CD4-positive, alpha-beta memory T cell (primary cell): ENCODE measurements around the gene TGFB2. TPM values are rescaled to one million over a fixed set of nuclear protein-coding genes. Genes with fewer than 3 reads are reported as not detected.
A peak's percentile ranks its signal among the peaks of the same experiment; 100 is the strongest.

Experiments used
- CTCF ChIA-PET: fragments of 350-600 bp; sonication (Branson Sonifier 250); formaldehyde crosslinking; loops from one replicate; lab custom pipeline; 2021; ENCODE audit warnings: inconsistent platforms; ENCODE audit not compliant: partially characterized antibody; lab: Charles Lee
- POLR2A ChIA-PET: fragments of 350-600 bp; sonication (Branson Sonifier 250); formaldehyde crosslinking; loops from one replicate; lab custom pipeline; 2021; ENCODE audit not compliant: partially characterized antibody; lab: Charles Lee
- DNase-seq, 5 donors: peaks; one replicate each; pipeline versions ENCODE4 v3.0.0 to v3.0.0-alpha.2; 2020 to 2022; ENCODE audit warnings: mixed read lengths in 1 of 5
- H3K27ac ChIP-seq: one replicate; pipeline ENCODE4 v1.7.0; 2013; ENCODE audit warnings: low read depth, low read length
- H3K27me3 ChIP-seq: 2 replicates; pipeline ENCODE4 v1.7.0; 2013; ENCODE audit warnings: mild to moderate bottlenecking, low read length, moderate library complexity; ENCODE audit not compliant: insufficient read depth
- H3K36me3 ChIP-seq: 2 replicates; pipeline ENCODE4 v1.7.0; 2013; ENCODE audit warnings: mild to moderate bottlenecking, low read length, moderate library complexity; ENCODE audit not compliant: insufficient read depth
- H3K4me1 ChIP-seq: 2 replicates; pipeline ENCODE4 v1.7.0; 2013; ENCODE audit warnings: mild to moderate bottlenecking, low read length, moderate library complexity; ENCODE audit not compliant: insufficient read depth
- H3K4me3 ChIP-seq, 2 donors: one replicate each; pipeline ENCODE4 v1.7.0; 2013; ENCODE audit warnings: low read length in 2 of 2, mild to moderate bottlenecking in 1 of 2
- H3K9me3 ChIP-seq, 2 donors: one replicate each; pipeline ENCODE4 v1.7.0; 2013; ENCODE audit warnings: low read length in 2 of 2, control low read depth in 1 of 2; ENCODE audit not compliant: control insufficient read depth in 1 of 2
- H3K27ac Mint-ChIP-seq, 7 donors: one replicate each; pipeline ENCODE4 v1.8.0; 2020 to 2021; ENCODE audit warnings: mixed read lengths in 7 of 7, mild to moderate bottlenecking in 6 of 7, inconsistent platforms in 3 of 7, moderate library complexity in 3 of 7
- H3K27me3 Mint-ChIP-seq, 2 donors: one replicate each; pipeline ENCODE4 v1.8.0; 2020 to 2021; ENCODE audit warnings: mixed read lengths in 2 of 2
- H3K36me3 Mint-ChIP-seq, 2 donors: one replicate each; pipeline ENCODE4 v1.8.0; 2020 to 2021; ENCODE audit warnings: mixed read lengths in 2 of 2, inconsistent platforms in 1 of 2, mild to moderate bottlenecking in 1 of 2
- H3K4me1 Mint-ChIP-seq, 4 donors: one replicate each; pipeline ENCODE4 v1.8.0; 2020 to 2021; ENCODE audit warnings: mixed read lengths in 4 of 4, mild to moderate bottlenecking in 1 of 4
- H3K4me3 Mint-ChIP-seq, 8 donors: one replicate each; pipeline ENCODE4 v1.8.0; 2020 to 2021; ENCODE audit warnings: mixed read lengths in 8 of 8, mild to moderate bottlenecking in 7 of 8, moderate library complexity in 6 of 8, inconsistent platforms in 3 of 8
- H3K9me3 Mint-ChIP-seq, 8 donors: one replicate each; pipeline ENCODE4 v1.8.0; 2020 to 2021; ENCODE audit warnings: mixed read lengths in 8 of 8, mild to moderate bottlenecking in 5 of 8, inconsistent platforms in 3 of 8, moderate library complexity in 1 of 8
- intact Hi-C: fragments of 100-400 bp; cut with micrococcal nuclease; formaldehyde crosslinking; loops from one replicate; pipeline ENCODE4 v1.15.1; 2023
- polyA plus RNA-seq, 2 donors: library from polyadenylated mRNA; unstranded; fragments of 300-500 nt; fragmentation: Illumina TruSeq; gene quantifications; one replicate each; pipeline ENCODE4 v1.2.3, GENCODE V29; 2021
- total RNA-seq, 2 experiments: library from RNA; stranded (reverse); gene quantifications; one replicate each; pipeline ENCODE4 v1.2.3, GENCODE V29; 2021

Gene TGFB2
- total and polyA plus RNA-seq, 4 experiments from 2014 or later: not detected

DNA sequence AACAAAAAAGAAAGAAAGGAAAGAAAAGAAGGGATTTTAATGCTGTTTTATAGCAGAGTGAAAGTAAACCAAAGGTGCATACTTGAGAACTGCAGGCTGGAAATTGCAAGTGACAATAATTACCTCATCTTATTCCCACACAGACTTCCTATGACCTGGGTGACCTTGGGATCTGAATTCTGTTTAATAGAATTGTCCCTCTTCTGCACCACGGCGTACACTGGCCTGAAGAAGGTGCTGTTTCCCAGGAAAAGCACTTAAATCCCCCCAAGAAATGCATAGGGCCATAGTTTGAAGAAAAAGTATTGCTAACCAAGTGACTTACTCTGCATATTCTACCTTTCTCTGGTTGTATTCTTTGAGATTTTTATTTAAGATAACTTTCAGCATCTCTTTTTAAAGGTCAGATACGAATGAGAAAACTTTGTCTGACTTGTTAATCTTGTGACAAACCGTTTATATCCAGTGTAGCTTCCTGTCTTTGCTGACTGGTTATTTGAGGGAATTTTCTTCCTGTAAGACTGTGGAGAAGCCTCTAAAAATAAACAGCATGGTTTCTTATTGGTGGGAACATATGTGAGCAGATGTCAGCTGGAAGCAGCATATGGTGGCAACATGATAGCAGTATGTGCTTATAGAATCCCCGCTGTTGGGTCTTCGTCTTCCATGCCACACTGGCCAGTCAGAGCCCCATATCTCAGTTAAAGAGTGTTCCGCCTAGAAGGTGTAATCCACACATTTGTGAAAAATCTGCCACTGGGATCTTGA, 16.3 kb downstream of the TGFB2 start:
- Histone ChIP-seq H3K4me3 (no peak overlapping the region), H3K27ac (no peak overlapping the region), H3K4me1 (no peaks in the 10 kb centered on the region), H3K27me3 (no peaks in the 10 kb centered on the region), H3K9me3 (no peaks in the 10 kb centered on the region), H3K36me3 (no peaks in the 10 kb centered on the region)
- no peaks in the 10 kb centered on the region for H3K9me3 Mint-ChIP-seq
- CTCF ChIA-PET: no interaction called here
- no peak overlapping the region for H3K27ac Mint-ChIP-seq
- intact Hi-C loops: no loop called here
- no peak overlapping the region for H3K4me3 Mint-ChIP-seq
- peaks cover 0 to 1% of the 10 kb centered on the region in 2 donors for H3K27me3 Mint-ChIP-seq
- POLR2A ChIA-PET: no interaction called here
- DNase-seq: no peak
- no peaks in the 10 kb centered on the region for H3K36me3 Mint-ChIP-seq
- no peaks in the 10 kb centered on the region for H3K4me1 Mint-ChIP-seq

DNA sequence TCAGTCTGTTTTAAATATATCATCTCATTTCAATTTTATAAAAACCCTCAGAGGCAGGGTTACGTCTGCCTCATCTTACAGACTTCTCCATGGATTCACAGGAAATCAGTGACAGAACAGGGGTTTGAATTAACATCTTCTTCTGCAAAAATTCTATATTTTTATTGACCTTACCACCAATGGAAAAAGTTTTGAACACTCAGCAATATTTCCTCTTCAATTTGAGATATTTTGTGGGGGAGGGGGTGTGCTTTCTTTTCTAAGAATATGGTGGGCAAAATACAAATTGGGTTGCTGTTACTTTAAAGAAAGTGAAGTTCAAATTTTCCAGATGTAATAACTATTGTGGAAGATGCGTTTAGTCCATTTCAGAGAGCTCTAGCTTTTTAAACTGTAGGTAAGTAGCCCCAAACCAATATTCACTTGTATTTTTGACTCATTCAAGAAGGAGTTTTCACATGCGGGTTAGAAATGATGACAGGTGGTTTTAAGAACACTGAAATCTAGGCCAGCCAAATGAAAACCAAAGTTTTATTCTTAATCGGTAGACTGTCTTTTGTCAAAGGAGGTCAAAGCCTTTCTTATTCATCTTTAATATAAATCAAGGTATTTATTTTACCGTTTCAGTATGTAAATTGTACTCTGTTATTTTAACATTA, 17.4 kb downstream of the TGFB2 start:
- CTCF ChIA-PET: no interaction called here
- Histone ChIP-seq H3K27me3 (no peaks in the 10 kb centered on the region), H3K9me3 (no peaks in the 10 kb centered on the region), H3K4me3 (no peak overlapping the region), H3K4me1 (no peaks in the 10 kb centered on the region), H3K27ac (no peak overlapping the region), H3K36me3 (no peaks in the 10 kb centered on the region)
- Mint-ChIP-seq H3K27ac (no peak overlapping the region), H3K27me3 (peaks cover 0 to 1% of the 10 kb centered on the region in 2 donors), H3K4me3 (no peak overlapping the region), H3K9me3 (no peaks in the 10 kb centered on the region), H3K4me1 (no peaks in the 10 kb centered on the region), H3K36me3 (no peaks in the 10 kb centered on the region)
- POLR2A ChIA-PET: no interaction called here
- intact Hi-C loops: no loop called here
- no peak for DNase-seq

DNA sequence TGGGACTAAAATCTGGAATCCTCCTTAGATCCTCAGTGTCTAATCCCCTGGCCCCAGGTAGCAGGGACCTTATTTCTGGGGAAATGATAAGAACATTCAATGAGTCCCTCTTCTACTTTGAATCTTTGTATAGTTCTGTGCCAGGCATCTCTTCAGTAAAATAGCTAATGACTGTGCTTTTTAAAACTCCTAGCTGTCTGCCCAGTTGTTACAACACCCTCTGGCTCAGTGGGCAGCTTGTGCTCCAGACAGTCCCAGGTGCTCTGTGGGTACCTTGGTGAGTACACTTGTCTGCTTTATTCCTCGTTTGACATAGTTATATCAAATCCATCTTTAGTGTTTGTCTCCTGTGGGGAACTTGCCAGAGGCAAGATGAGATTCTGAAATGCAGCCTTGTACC, 18.0 kb downstream of the TGFB2 start:
- Mint-ChIP-seq H3K4me1 (no peaks in the 10 kb centered on the region), H3K36me3 (no peaks in the 10 kb centered on the region), H3K27me3 (peaks cover 0 to 1% of the 10 kb centered on the region in 2 donors), H3K9me3 (no peaks in the 10 kb centered on the region), H3K27ac (peak overlapping the region in 1 of 7 donors; percentile 31), H3K4me3 (no peak overlapping the region)
- no peaks in the 10 kb centered on the region for H3K9me3 ChIP-seq
- DNase-seq: no peak
- no peaks in the 10 kb centered on the region for H3K27me3 ChIP-seq
- no peak overlapping the region for H3K27ac ChIP-seq
- no peaks in the 10 kb centered on the region for H3K4me1 ChIP-seq
- intact Hi-C loops: no loop called here
- no peak overlapping the region for H3K4me3 ChIP-seq
- CTCF ChIA-PET: interaction anchor here (1.4 kb wide), 1 partner anchor 34 kb away, joined by 3 read pairs; no protein-coding TSS in a partner anchor
- H3K36me3 ChIP-seq: no peaks in the 10 kb centered on the region
- POLR2A ChIA-PET: no interaction called here

DNA sequence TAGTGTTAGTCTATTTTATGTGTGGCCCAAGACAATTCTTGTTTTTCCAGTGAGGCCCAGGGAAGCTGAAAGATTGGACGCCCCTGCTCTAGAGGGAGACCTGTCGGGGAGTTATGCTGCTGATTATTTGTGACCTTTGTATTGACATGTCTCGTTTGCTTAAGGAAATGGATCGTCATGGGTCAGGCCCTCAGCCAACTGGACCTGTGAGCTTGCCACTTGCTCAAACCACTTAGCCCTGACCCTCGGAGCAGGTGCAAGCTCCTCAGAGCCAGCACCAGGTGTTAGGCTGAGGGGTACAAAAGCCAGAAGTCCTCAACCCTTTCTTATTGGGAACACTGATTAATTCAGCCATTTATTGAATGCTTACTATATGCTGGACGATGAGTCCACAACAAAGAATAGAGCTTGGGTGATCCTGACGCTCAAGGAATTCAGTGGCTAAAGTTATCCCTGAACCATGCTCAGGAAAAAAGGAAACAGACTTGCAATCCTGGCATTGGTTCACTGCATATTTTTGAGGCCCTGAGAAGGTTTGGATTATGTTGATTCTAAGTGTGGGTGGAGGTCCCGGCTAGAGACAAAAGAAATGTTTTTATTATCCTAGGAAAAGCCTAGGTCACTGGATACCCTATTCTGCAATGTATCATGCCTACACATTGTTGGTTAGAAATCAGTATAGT, 19.0 kb downstream of the TGFB2 start:
- peaks cover 0 to 1% of the 10 kb centered on the region in 2 donors for H3K27me3 Mint-ChIP-seq
- Histone ChIP-seq H3K9me3 (no peaks in the 10 kb centered on the region), H3K27ac (no peak overlapping the region), H3K36me3 (no peaks in the 10 kb centered on the region), H3K27me3 (no peaks in the 10 kb centered on the region), H3K4me3 (no peak overlapping the region), H3K4me1 (no peaks in the 10 kb centered on the region)
- no peaks in the 10 kb centered on the region for H3K36me3 Mint-ChIP-seq
- no peaks in the 10 kb centered on the region for H3K9me3 Mint-ChIP-seq
- no peaks in the 10 kb centered on the region for H3K4me1 Mint-ChIP-seq
- no peak overlapping the region for H3K4me3 Mint-ChIP-seq
- ChIA-PET POLR2A (no interaction called here), CTCF (interaction anchor here (1.4 kb wide), 1 partner anchor 35 kb away, joined by 3 read pairs; no protein-coding TSS in a partner anchor)
- intact Hi-C loops: no loop called here
- DNase-seq: no peak
- H3K27ac Mint-ChIP-seq: no peak overlapping the region

DNA sequence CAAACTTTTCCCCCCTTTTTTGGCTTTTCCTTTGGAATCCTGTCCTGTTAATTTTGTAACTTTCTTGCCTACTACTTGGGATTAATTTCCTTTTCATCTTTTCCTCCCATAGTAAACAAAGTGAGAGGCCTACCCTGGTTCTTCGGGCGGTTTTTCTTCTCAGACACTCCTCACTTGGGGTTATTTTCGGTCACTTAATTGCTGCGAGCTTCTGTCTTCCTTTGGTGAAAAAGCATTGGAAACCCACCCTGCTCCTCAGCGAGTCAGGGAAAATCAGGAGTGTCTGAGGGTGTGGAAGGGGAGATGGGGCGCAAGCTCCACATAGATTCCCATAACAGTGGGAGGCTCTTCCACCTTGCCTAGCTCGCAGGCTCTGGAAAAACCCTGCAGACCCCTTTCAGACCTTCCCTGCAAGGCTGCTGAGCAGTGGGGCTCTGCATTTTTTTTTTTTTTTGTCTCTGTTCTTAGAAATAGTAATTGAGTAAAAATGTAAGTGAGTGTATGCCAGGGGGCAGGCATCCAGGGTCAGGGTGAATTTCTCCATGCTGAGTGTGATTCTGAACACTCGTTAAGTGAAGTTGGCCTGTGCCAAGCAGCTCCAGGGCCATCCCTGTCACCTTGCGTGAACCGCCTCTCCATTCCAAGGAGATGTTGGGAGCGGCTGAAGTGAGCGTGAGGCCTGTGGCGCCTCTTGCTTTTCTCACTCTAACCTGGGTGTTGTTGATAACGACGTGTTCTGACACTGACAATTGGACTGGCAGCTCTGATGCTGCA, 20.3 kb downstream of the TGFB2 start:
- POLR2A ChIA-PET: interaction anchor here (0.7 kb wide), 1 partner anchor 22 kb away, joined by 3 read pairs; no protein-coding TSS in a partner anchor
- Mint-ChIP-seq H3K27ac (no peak overlapping the region), H3K4me1 (no peaks in the 10 kb centered on the region), H3K4me3 (no peak overlapping the region), H3K36me3 (no peaks in the 10 kb centered on the region), H3K27me3 (peaks cover 0 to 1% of the 10 kb centered on the region in 2 donors), H3K9me3 (no peaks in the 10 kb centered on the region)
- Histone ChIP-seq H3K4me3 (no peak overlapping the region), H3K9me3 (no peaks in the 10 kb centered on the region), H3K27ac (no peak overlapping the region), H3K4me1 (no peaks in the 10 kb centered on the region), H3K27me3 (no peaks in the 10 kb centered on the region), H3K36me3 (no peaks in the 10 kb centered on the region)
- no peak for DNase-seq
- CTCF ChIA-PET: interaction anchor here (0.5 kb wide), 1 partner anchor 891 kb away, joined by 3 read pairs; no protein-coding TSS in a partner anchor
- intact Hi-C loops: no loop called here

DNA sequence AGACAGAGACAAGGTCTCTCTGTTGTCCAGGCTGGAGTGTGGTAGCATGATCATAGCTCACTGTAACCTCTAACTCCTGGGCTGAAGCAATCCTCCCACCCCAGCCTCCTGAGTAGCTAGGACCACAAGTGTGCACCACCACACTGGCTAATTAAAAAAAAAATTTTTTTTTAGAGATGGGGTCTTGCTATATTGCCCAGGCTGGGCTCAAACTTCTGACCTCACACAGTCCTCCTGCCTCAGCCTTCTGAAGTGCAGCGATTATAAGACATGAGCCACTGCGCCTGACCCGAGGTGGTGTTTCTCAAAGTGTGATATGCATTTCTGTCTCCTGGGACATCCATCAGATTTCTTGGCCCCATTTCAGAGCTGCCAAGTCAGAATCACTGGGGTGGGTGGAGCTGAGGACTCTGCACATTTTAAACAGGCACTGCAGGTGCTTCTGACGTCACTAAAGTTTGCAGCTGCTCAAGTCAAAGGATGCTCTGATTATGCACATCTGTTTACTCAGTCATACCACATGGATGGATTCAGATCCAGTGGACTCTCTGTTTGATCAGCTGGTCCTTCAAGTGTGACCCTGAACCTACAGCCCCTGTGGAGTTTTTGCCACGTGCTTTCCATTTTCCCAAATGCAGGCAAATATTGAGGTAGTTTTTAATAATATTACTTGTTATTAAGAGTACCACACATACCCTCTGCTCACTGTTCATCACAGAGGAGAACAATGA, 21.4 kb downstream of the TGFB2 start:
- ChIA-PET CTCF (no interaction called here), POLR2A (no interaction called here)

More for the DNA sequence above, 21.4 kb downstream of the TGFB2 start:
- no peaks in the 10 kb centered on the region for H3K36me3 Mint-ChIP-seq
- Histone ChIP-seq H3K4me3 (no peak overlapping the region), H3K36me3 (no peaks in the 10 kb centered on the region), H3K27ac (no peak overlapping the region), H3K4me1 (no peaks in the 10 kb centered on the region), H3K9me3 (no peaks in the 10 kb centered on the region), H3K27me3 (no peaks in the 10 kb centered on the region)
- no peaks in the 10 kb centered on the region for H3K4me1 Mint-ChIP-seq
- no peaks in the 10 kb centered on the region for H3K9me3 Mint-ChIP-seq
- intact Hi-C loops: no loop called here
- no peak overlapping the region for H3K27ac Mint-ChIP-seq
- H3K27me3 Mint-ChIP-seq: peaks cover 0 to 1% of the 10 kb centered on the region in 2 donors
- DNase-seq: no peak
- H3K4me3 Mint-ChIP-seq: no peak overlapping the region
